PFSK-1 (cell line): ENCODE measurements around the gene TACC3.

Experiments used
- POLR2AphosphoS5 ChIP-seq: IDR thresholded peaks from 2 replicates; pipeline ENCODE4 v1.6.1; 2012; ENCODE audit warnings: low read depth, mild to moderate bottlenecking, control low read depth, low read length, moderate library complexity
- REST ChIP-seq, 2 experiments: IDR thresholded peaks; 2 replicates each; pipeline versions ENCODE4 v1.6.1 to v1.8.0; 2011 to 2012; ENCODE audit warnings: low read depth in 2 of 2, low read length in 2 of 2, control low read depth in 1 of 2, inconsistent platforms in 1 of 2, mild to moderate bottlenecking in 1 of 2, moderate library complexity in 1 of 2; ENCODE audit not compliant: insufficient read depth in 1 of 2
- TAF1 ChIP-seq: IDR thresholded peaks from 2 replicates; pipeline ENCODE4 v1.6.1; 2012; ENCODE audit warnings: low read length, control low read depth, borderline replicate concordance; ENCODE audit not compliant: insufficient read depth

- TF ChIP-seq POLR2AphosphoS5: no peak
- no peak for TF ChIP-seq REST (IDR thresholded peaks at IDR 0.05; ENCODE audit: insufficient read depth in 1 of 2, low read depth in 2 of 2, low read length in 2 of 2)
- no peak for TF ChIP-seq TAF1
Observed at GRCh38 chr4:1711055-1711570, 10.2 kb upstream of the TACC3 start.
